Psoas muscle (tissue), 8 donors: ENCODE measurements around the gene CUL9. TPM values are rescaled to one million over a fixed set of nuclear protein-coding genes. Genes with fewer than 3 reads are reported as not detected.
A peak's percentile ranks its signal among the peaks of the same experiment; 100 is the strongest.

Experiments
- ATAC-seq, 4 donors: fragments of 200-7000 bp; cut with Tn5 transposase; one replicate each; pipeline ENCODE4 v1.9.1; 2020; ENCODE audit warnings: moderate library complexity in 3 of 4, mild to moderate bottlenecking in 2 of 4
- DNase-seq, 2 donors: peaks; one replicate each; pipeline ENCODE4 v3.0.0-alpha.2; 2020
- H3K27ac ChIP-seq: fragments of 200-600 bp; one replicate; pipeline ENCODE4 v1.8.0; 2022
- H3K27me3 ChIP-seq, 3 donors: fragments of 200-600 bp in 1 of 3; one replicate each; pipeline versions ENCODE4 v1.6.1 to v1.8.0; 2013 to 2022; ENCODE audit warnings: low read length in 2 of 3, mild to moderate bottlenecking in 2 of 3, moderate library complexity in 1 of 3; ENCODE audit not compliant: insufficient read depth in 3 of 3
- H3K36me3 ChIP-seq, 2 donors: fragments of 200-600 bp in 1 of 2; one replicate each; pipeline versions ENCODE4 v1.6.1 to v1.8.0; 2013 to 2022; ENCODE audit warnings: low read depth in 1 of 2, mild to moderate bottlenecking in 1 of 2, moderate library complexity in 1 of 2; ENCODE audit not compliant: insufficient read depth in 1 of 2
- H3K4me1 ChIP-seq: fragments of 200-600 bp; one replicate; pipeline ENCODE4 v1.8.0; 2022
- H3K4me3 ChIP-seq: fragments of 200-600 bp; one replicate; pipeline ENCODE4 v1.8.0; 2022; ENCODE audit warnings: mild to moderate bottlenecking
- H3K9me3 ChIP-seq: fragments of 200-600 bp; one replicate; pipeline ENCODE4 v1.8.0; 2022
- whole genome bisulfite sequencing, 3 donors: extraction: QIAGEN DNeasy Blood & Tissue Kit; methylation state at CpG; one replicate each; pipeline versions ENCODE4 v1.1.6 to v1.1.7; 2013; 5-methylcytosine and 5-hydroxymethylcytosine counted together
- intact Hi-C, 2 donors: fragments of 100-400 bp; cut with DNase I; formaldehyde crosslinking; loops; one replicate each; pipeline versions ENCODE4 v1.11.0 to v1.14.2; 2022
- polyA plus RNA-seq, 3 donors: library from polyadenylated mRNA; stranded (reverse); fragments of 200-250 nt; gene quantifications; one replicate each; pipeline ENCODE4 v1.2.3, GENCODE V29; 2013
- total RNA-seq, 4 donors: library from RNA; stranded (reverse); fragmentation: NEBNext Ultra II Directional in 2 of 4; extraction: Animal tissue kit (Norgen Biotek cat#: 25700) in 2 of 4; gene quantifications; one replicate each; pipeline versions ENCODE4 v1.2.1 to v1.2.4, GENCODE V29; 2021 to 2023
- TF ChIP-seq, protein P1 (sequence below): fragments of 200-600 bp; IDR thresholded peaks from one replicate; pipeline ENCODE4 v1.8.0; 2022; ENCODE audit warnings: antibody characterized with exemption
- donor health status: healthy with polysubstance abuse.
- donor health status: DM: no; HTN: no; CAD: no; lungs with moderate emphysema.
- donor health status: Bipolar disorder and iron deficiency.
- donor health status: healthy.
- donor health status: DM: yes; HTN: yes; CAD: no.
- donor health status: DM: no; HTN: no; CAD: no.
- donor health status: DM: no; HTN: no; CAD: no.
- donor health status: DM: yes; HTN: yes; CAD: no.

CUL9 gene
- total and polyA plus RNA-seq, 7 donors, result 6.3 to 10.9 (median 10.7) TPM

DNA sequence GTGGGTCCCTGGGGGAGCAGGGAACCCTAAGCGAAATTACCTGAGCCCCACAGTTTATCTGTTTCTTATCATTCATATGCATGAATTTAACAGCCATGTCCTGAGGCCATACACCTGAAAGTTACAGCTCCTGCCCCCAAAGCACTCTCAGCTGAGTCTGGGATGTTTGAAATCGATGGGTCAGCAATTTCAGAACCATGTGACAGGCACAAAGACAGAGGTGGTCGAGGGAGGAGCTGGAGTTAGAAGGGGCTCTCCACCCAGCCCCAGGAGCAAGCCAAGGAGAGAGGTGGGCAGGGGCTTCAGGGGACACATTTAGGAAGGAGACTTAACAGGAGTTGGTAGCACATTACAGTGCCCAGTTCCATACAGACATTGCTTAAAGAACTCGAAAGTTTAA, 76.2 kb downstream of the CUL9 start:
- Histone ChIP-seq H3K36me3 (no peaks in the 10 kb centered on the region), H3K27ac (no peak overlapping the region), H3K4me1 (no peaks in the 10 kb centered on the region), H3K27me3 (peaks cover 0 to 1% (median 0%) of the 10 kb centered on the region in 3 donors), H3K9me3 (no peaks in the 10 kb centered on the region), H3K4me3 (no peak overlapping the region)
- TF ChIP-seq, protein P1, sequence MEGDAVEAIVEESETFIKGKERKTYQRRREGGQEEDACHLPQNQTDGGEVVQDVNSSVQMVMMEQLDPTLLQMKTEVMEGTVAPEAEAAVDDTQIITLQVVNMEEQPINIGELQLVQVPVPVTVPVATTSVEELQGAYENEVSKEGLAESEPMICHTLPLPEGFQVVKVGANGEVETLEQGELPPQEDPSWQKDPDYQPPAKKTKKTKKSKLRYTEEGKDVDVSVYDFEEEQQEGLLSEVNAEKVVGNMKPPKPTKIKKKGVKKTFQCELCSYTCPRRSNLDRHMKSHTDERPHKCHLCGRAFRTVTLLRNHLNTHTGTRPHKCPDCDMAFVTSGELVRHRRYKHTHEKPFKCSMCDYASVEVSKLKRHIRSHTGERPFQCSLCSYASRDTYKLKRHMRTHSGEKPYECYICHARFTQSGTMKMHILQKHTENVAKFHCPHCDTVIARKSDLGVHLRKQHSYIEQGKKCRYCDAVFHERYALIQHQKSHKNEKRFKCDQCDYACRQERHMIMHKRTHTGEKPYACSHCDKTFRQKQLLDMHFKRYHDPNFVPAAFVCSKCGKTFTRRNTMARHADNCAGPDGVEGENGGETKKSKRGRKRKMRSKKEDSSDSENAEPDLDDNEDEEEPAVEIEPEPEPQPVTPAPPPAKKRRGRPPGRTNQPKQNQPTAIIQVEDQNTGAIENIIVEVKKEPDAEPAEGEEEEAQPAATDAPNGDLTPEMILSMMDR, result no peak
- intact Hi-C loops, result no loop called here
- no peak for ATAC-seq
- no peak for DNase-seq
- WGBS, 3 donors, result 66 to 77% (median 71%) methylated on average over 4 of the region's 4 CpGs

DNA sequence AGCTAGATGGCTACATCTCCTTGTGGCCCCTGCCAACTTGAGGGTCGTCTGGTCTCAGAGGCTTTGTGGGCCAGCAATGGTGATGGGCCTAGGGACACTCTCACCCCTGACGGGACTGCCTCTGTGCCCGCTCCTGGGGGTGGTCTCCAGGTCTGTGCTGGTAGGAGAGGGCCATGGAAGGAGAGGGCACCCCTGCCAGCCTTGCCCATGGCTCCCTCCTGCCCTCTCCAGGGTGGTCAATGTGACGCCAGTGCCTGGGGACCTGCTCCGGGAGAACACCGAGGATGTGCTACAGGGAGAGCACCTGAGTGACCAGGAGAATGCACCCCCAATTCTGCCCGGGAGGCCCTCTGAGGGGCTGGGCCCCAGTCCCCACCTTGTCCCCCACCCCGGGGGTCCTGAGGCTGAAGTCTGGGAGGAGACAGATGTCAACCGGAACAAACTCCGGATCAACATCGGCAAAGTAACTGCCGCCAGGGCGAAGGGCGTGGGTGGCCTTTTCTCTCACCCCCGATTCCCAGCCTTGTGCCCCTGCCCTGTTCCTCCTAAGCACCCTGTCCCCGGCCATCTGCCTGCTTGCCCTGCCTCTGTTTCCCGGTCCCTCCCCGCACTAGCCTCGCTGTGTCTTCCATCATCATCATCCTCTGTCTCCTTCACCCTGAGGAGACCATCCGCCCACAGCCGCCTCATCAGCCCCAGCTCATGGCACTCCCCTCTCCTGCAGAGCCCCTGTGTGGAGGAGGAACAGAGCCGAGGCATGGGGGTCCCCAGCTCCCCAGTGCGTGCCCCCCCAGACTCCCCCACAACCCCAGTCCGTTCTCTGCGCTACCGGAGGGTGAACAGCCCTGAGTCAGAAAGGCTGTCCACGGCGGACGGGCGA, 77.1 kb downstream of the CUL9 start:
- ATAC-seq (no peak), DNase-seq (peak in 1 of 2 donors; percentile 22)
- 86 to 91% (median 87%) methylated on average over 30 of the region's 30 CpGs for WGBS, 3 donors
- Histone ChIP-seq H3K36me3 (no peaks in the 10 kb centered on the region), H3K9me3 (no peaks in the 10 kb centered on the region), H3K27me3 (no peaks in the 10 kb centered on the region), H3K4me1 (no peaks in the 10 kb centered on the region), H3K27ac (no peak overlapping the region), H3K4me3 (no peak overlapping the region)
- TF ChIP-seq, protein P1, result no peak
- intact Hi-C loops, result no loop called here

DNA sequence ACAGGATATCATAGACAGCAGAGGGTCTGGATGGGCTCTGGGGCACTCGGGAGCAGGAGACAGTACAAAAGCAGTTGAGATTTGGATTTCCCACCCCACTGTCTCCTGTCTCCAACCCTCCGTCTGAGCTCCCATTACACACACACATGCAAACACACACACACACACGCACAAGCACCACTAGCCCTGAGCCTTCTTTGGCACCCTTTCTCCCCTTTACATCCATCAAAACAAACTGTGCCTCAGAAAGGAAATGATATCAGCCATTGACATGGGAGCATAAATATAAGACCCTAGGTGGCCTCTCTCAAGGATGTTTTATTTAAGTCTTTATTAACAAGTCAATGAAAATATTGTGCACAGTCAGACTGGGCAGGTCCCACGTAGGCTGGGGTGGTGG, 78.8 kb downstream of the CUL9 start:
- Histone ChIP-seq H3K4me3 (no peak overlapping the region), H3K36me3 (no peaks in the 10 kb centered on the region), H3K27me3 (no peaks in the 10 kb centered on the region), H3K9me3 (no peaks in the 10 kb centered on the region), H3K4me1 (no peaks in the 10 kb centered on the region), H3K27ac (no peak overlapping the region)
- TF ChIP-seq, protein P1, result no peak
- 72 to 80% (median 77%) methylated on average over 4 of the region's 4 CpGs for WGBS, 3 donors
- intact Hi-C loops, result no loop called here
- DNase-seq (no peak), ATAC-seq (no peak)

DNA sequence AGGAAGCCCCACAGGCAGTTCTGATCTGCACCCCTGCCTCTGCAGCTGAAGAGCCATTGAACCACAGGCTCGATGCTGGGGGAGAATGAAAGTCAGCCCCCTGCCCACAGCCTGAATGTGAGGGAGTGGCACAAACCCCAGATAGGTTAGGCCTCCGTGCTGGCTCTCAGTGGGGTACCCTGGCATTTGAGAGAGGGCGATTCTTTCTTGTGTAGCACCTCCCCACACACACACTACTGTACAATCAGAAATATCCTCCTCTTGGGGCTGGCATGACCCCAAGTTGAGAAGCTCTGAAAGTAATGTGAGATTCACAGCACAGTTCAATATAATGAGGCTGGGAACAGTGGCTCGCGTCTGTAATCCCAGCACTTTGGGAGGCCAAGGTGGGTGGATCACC, 79.2 kb downstream of the CUL9 start:
- TF ChIP-seq, protein P1, result no peak
- H3K27me3 ChIP-seq, result no peaks in the 10 kb centered on the region
- no peaks in the 10 kb centered on the region for H3K9me3 ChIP-seq
- 70 to 85% (median 82%) methylated on average over 5 of the region's 5 CpGs for WGBS, 3 donors
- H3K4me3 ChIP-seq, result no peak overlapping the region
- DNase-seq (peak in 1 of 2 donors; percentile 6), ATAC-seq (no peak)
- intact Hi-C loops, result no loop called here
- no peaks in the 10 kb centered on the region for H3K36me3 ChIP-seq
- no peak overlapping the region for H3K27ac ChIP-seq
- H3K4me1 ChIP-seq, result no peaks in the 10 kb centered on the region
